ENCODE measurements around the gene RAB8B. TPM values are rescaled to one million over a fixed set of nuclear protein-coding genes. Genes with fewer than 3 reads are reported as not detected.

RAB8B gene
- polyA plus RNA-seq, 4 donors: 9.8 to 19.6 (median 13.9) TPM

DNA sequence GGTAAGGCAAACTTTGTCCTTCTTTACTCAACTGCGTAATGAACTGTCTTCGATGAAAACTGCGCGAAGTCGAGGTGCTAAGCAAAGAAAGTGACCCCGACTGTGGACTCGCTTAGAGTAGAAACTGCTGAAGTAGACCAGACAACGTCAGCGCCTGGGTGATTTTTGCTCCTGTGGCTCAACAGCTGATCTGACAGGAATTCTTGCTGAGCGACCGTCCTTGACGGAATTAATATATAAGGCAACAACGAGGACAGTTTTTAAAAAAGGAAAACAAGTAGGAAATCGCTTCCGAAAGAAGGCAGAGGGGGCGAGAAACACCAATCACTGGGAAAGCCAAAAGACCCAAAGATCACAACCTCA, 32.7 kb upstream of the RAB8B start:
- 0 to 1% (median 1%) methylated on average over 16 of the region's 16 CpGs for WGBS, 3 donors
- no peak for FAIRE-seq
- Histone ChIP-seq H3K9me3 (ENCODE audit: control insufficient read depth in 2 of 2, insufficient read depth in 1 of 2, low read depth in 1 of 2, low read length in 1 of 2) (no peaks in the 10 kb centered on the region), H3K27me3 (ENCODE audit: control insufficient read depth in 3 of 3, insufficient read depth in 3 of 3, low read length in 3 of 3) (no peaks in the 10 kb centered on the region), H3K4me1 (ENCODE audit: control insufficient read depth in 3 of 3, insufficient read depth in 2 of 3, low read depth in 1 of 3, low read length in 2 of 3) (peaks cover 0 to 2% (median 0%) of the 10 kb centered on the region in 3 donors), H3K36me3 (ENCODE audit: control insufficient read depth in 3 of 3, insufficient read depth in 2 of 3, low read depth in 1 of 3, low read length in 3 of 3) (peaks cover 3 to 13% (median 7%) of the 10 kb centered on the region in 3 donors), H3K4me3 (ENCODE audit: low read depth in 1 of 3, low read length in 3 of 3) (peak overlapping the region; percentile 75 to 95 (median 94)), H3K27ac (ENCODE audit: low read depth in 1 of 3, low read length in 2 of 3) (peak overlapping the region; percentile 92 to 99 (median 97))
- peak; percentile 77 to 81 for DNase-seq

DNA sequence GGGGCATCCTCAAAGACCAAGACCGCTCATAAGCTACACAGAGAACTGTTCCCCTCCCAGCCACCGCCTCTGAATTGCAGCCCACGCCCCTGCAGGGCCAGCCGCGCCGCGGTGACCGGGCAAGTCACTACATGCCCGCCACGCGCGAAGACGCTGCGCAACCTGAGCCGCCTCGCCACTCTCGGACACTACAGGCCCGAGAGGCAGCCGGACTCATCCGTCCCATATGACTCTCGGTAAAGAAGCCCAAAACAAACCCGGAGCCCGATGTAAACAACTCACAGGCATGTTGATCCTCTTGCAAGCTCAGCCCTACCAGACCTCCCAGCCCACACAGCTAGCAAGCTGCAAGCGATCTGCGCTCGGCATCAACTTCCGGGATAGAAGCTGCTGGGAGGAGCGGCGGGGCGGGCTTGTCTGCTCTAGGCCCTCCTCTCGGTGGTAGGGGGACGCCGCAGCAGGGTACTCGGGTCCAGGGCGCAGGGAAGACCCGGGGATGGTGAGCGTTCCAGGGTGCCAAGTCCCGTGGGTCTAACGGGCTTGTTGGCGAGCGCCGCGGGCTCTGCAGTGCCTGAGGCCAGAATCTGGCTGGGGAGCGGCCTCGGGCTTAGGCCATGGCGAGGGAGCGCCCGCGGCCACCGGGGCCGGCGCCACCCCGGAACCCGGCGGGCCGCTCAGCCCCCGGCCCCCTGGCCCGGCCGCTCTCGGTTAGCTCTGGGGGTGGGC, 32.1 kb upstream of the RAB8B start, which contains the start of gene RPS27L:
Gene RPS27L (minus strand): TSS at position 360 of the 726 bp plus-strand sequence. CDS start 72 bp downstream, at position 288.
- Histone ChIP-seq H3K27ac (ENCODE audit: low read depth in 1 of 3, low read length in 2 of 3) (peak within 1 kb of the TSS; percentile 92 to 99 (median 97)), H3K36me3 (ENCODE audit: control insufficient read depth in 3 of 3, insufficient read depth in 2 of 3, low read depth in 1 of 3, low read length in 3 of 3) (peaks cover 3 to 10% (median 7%) of the 10 kb centered on the region in 3 donors), H3K27me3 (ENCODE audit: control insufficient read depth in 3 of 3, insufficient read depth in 3 of 3, low read length in 3 of 3) (no peaks in the 10 kb centered on the region), H3K4me3 (ENCODE audit: low read depth in 1 of 3, low read length in 3 of 3) (peak within 1 kb of the TSS; percentile 75 to 95 (median 94)), H3K9me3 (ENCODE audit: control insufficient read depth in 2 of 2, insufficient read depth in 1 of 2, low read depth in 1 of 2, low read length in 1 of 2) (no peaks in the 10 kb centered on the region), H3K4me1 (ENCODE audit: control insufficient read depth in 3 of 3, insufficient read depth in 2 of 3, low read depth in 1 of 3, low read length in 2 of 3) (peaks cover 0 to 2% (median 0%) of the 10 kb centered on the region in 3 donors)
- no peak for FAIRE-seq
- WGBS, 3 donors: 0 to 1% (median 0%) methylated on average over 44 to 60 of the region's 60 CpGs
- peak; percentile 92 to 96 for DNase-seq

DNA sequence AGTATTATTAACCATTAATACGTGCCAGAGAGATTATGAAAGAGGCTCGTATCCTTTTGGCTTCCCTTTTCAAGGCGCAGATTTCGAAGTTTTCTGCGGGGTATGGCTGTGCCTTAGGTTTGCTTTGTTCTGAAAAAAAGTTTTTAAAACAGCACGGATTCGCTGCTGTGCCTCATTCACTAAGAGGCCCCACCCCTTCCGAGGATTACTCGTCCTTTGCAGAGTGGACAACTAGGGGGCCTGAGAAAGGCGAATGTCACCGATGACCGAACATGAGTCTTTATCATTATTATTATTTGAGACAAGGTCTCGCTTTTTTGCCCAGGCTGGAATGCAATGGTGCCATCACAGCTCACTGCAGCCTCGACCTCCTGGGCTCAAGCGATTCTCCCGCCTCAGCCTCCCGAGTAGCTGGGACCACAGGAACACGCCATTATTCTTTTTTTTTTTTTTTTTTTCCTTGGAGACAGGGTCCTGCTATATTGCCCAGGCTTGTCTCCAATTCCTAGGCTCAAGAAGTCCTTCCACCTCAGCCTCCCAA, 31.4 kb upstream of the RAB8B start:
- FAIRE-seq: no peak
- WGBS, 3 donors: 5 to 12% (median 7%) methylated on average over 18 of the region's 18 CpGs
- H3K27ac ChIP-seq (ENCODE audit: low read depth in 1 of 3, low read length in 2 of 3): peak overlapping the region; percentile 92 to 99 (median 97)

DNA sequence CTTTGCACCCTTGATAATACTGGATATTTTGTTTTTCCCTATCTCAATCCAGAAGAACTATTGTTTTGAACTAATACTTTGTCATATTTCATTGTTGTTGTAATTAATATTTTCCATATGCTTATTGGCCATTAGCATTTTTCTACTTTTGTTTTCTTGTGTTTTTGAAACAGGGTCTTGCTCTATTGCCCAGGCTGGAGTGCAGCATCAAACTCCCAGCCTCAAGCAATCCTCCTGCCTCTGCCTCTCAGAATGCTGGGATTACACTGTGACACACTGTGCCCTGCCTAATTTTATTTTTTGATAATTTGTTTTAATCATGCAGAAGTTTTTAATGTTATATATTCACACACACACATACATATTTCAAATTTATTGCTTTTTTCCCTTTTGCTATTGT, 28.8 kb upstream of the RAB8B start:
- H3K27ac ChIP-seq (ENCODE audit: low read depth in 1 of 3, low read length in 2 of 3): no peak overlapping the region
- no peak for FAIRE-seq

More for the DNA sequence above, 31.4 kb upstream of the RAB8B start:
- H3K27me3 ChIP-seq (ENCODE audit: control insufficient read depth in 3 of 3, insufficient read depth in 3 of 3, low read length in 3 of 3): no peaks in the 10 kb centered on the region
- peaks cover under 1 to 6% (median 2%) of the 10 kb centered on the region in 3 donors for H3K36me3 ChIP-seq (ENCODE audit: control insufficient read depth in 3 of 3, insufficient read depth in 2 of 3, low read depth in 1 of 3, low read length in 3 of 3)
- DNase-seq: peak; percentile 44 to 77
- H3K9me3 ChIP-seq (ENCODE audit: control insufficient read depth in 2 of 2, insufficient read depth in 1 of 2, low read depth in 1 of 2, low read length in 1 of 2): no peaks in the 10 kb centered on the region
- peak overlapping the region; percentile 75 to 95 (median 94) for H3K4me3 ChIP-seq (ENCODE audit: low read depth in 1 of 3, low read length in 3 of 3)
- peaks cover 0 to 2% (median 0%) of the 10 kb centered on the region in 3 donors for H3K4me1 ChIP-seq (ENCODE audit: control insufficient read depth in 3 of 3, insufficient read depth in 2 of 3, low read depth in 1 of 3, low read length in 2 of 3)

DNA sequence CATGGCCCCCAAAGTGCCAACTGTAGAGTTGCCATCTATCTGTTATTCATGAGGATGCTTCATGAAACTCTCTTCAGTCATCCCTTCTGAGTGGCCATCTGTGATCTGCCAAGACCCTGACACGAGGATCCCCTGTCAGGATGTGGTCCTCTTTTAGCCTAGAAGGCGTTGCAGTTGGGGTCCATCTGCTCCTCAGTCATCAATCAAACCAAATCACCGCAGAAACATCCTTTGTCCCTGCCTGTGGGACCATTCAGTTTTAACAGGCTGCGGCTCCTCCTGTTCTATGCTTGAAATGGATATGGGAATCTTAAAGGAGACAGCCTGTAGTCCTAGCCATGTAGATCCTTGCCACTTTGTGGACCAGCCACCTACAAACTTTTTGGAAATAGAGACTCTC, 26.2 kb upstream of the RAB8B start:
- Histone ChIP-seq H3K27me3 (ENCODE audit: control insufficient read depth in 3 of 3, insufficient read depth in 3 of 3, low read length in 3 of 3) (no peaks in the 10 kb centered on the region), H3K4me3 (ENCODE audit: low read depth in 1 of 3, low read length in 3 of 3) (no peak overlapping the region), H3K9me3 (ENCODE audit: control insufficient read depth in 2 of 2, insufficient read depth in 1 of 2, low read depth in 1 of 2, low read length in 1 of 2) (no peaks in the 10 kb centered on the region), H3K27ac (ENCODE audit: low read depth in 1 of 3, low read length in 2 of 3) (no peak overlapping the region), H3K4me1 (ENCODE audit: control insufficient read depth in 3 of 3, insufficient read depth in 2 of 3, low read depth in 1 of 3, low read length in 2 of 3) (no peaks in the 10 kb centered on the region), H3K36me3 (ENCODE audit: control insufficient read depth in 3 of 3, insufficient read depth in 2 of 3, low read depth in 1 of 3, low read length in 3 of 3) (peaks cover 0 to 2% (median 0%) of the 10 kb centered on the region in 3 donors)
- WGBS, 3 donors: 83 to 90% (median 87%) methylated on average over 4 of the region's 4 CpGs
- FAIRE-seq: no peak
- DNase-seq: no peak

More for the DNA sequence above, 28.8 kb upstream of the RAB8B start:
- peaks cover 0 to 2% (median 0%) of the 10 kb centered on the region in 3 donors for H3K36me3 ChIP-seq (ENCODE audit: control insufficient read depth in 3 of 3, insufficient read depth in 2 of 3, low read depth in 1 of 3, low read length in 3 of 3)
- DNase-seq: no peak
- H3K4me1 ChIP-seq (ENCODE audit: control insufficient read depth in 3 of 3, insufficient read depth in 2 of 3, low read depth in 1 of 3, low read length in 2 of 3): no peaks in the 10 kb centered on the region
- no peaks in the 10 kb centered on the region for H3K27me3 ChIP-seq (ENCODE audit: control insufficient read depth in 3 of 3, insufficient read depth in 3 of 3, low read length in 3 of 3)
- no peaks in the 10 kb centered on the region for H3K9me3 ChIP-seq (ENCODE audit: control insufficient read depth in 2 of 2, insufficient read depth in 1 of 2, low read depth in 1 of 2, low read length in 1 of 2)
- no peak overlapping the region for H3K4me3 ChIP-seq (ENCODE audit: low read depth in 1 of 3, low read length in 3 of 3)

DNA sequence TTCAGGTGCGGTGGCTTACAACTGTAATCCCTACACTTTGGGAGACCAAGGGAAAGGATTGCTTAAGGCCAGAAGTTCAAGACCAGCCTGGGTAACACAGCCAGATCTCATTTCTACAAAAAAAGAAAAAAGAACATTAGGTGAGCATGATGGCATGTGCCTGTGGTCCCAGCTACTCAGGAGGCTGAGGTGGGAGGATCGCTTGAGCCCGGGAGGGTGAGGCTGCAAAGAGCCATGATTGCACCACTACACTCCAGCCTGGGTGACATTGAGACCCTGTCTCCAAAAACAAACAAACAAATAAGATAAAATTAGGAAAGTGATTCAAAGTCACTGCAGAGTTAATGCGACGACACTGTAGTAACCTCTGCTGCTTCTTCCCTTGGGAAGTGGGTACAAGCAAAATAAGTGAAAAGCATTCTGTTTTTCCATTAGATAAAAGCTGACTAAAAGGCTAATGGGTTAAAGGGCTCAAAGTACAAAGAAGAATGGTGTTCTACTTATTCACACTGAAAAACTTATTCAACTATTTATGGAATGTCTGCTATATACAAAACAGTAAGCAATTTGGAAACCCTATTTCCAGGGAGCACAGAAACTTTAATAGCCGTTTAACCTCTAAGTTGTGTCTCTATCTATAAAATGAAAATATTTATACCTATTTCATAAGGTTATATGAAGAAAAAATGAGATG, 24.1 kb upstream of the RAB8B start:
- H3K4me1 ChIP-seq (ENCODE audit: control insufficient read depth in 3 of 3, insufficient read depth in 2 of 3, low read depth in 1 of 3, low read length in 2 of 3): no peaks in the 10 kb centered on the region
- FAIRE-seq (no peak), DNase-seq (no peak)
- H3K36me3 ChIP-seq (ENCODE audit: control insufficient read depth in 3 of 3, insufficient read depth in 2 of 3, low read depth in 1 of 3, low read length in 3 of 3): peaks cover 0 to 2% (median 0%) of the 10 kb centered on the region in 3 donors
- H3K4me3 ChIP-seq (ENCODE audit: low read depth in 1 of 3, low read length in 3 of 3): no peak overlapping the region
- H3K27ac ChIP-seq (ENCODE audit: low read depth in 1 of 3, low read length in 2 of 3): no peak overlapping the region
- H3K9me3 ChIP-seq (ENCODE audit: control insufficient read depth in 2 of 2, insufficient read depth in 1 of 2, low read depth in 1 of 2, low read length in 1 of 2): no peaks in the 10 kb centered on the region
- WGBS, 3 donors: 87 to 95% (median 90%) methylated on average over 6 of the region's 6 CpGs
- H3K27me3 ChIP-seq (ENCODE audit: control insufficient read depth in 3 of 3, insufficient read depth in 3 of 3, low read length in 3 of 3): no peaks in the 10 kb centered on the region

DNA sequence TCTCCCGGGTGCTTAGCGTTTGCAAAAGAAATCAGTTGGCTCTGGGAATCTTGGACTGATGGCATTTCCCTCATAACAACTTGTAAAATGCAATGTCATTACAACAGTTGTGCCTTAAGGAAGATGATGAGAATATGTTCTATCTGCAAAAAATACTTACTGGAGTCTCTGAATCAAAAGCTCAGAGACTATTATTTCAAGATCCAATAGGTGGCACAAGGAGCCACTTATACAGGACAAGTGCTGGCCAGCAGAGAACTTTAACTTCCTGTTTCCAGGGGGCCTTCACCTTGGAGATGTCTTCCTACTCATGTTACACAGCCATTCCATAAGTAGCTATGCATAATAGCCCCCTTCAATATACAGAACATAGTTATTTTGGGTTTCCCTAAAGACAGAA, 23.2 kb upstream of the RAB8B start:
- Histone ChIP-seq H3K4me3 (ENCODE audit: low read depth in 1 of 3, low read length in 3 of 3) (no peak overlapping the region), H3K36me3 (ENCODE audit: control insufficient read depth in 3 of 3, insufficient read depth in 2 of 3, low read depth in 1 of 3, low read length in 3 of 3) (peaks cover 0 to 2% (median 0%) of the 10 kb centered on the region in 3 donors), H3K27me3 (ENCODE audit: control insufficient read depth in 3 of 3, insufficient read depth in 3 of 3, low read length in 3 of 3) (no peaks in the 10 kb centered on the region), H3K4me1 (ENCODE audit: control insufficient read depth in 3 of 3, insufficient read depth in 2 of 3, low read depth in 1 of 3, low read length in 2 of 3) (no peaks in the 10 kb centered on the region), H3K9me3 (ENCODE audit: control insufficient read depth in 2 of 2, insufficient read depth in 1 of 2, low read depth in 1 of 2, low read length in 1 of 2) (no peaks in the 10 kb centered on the region), H3K27ac (ENCODE audit: low read depth in 1 of 3, low read length in 2 of 3) (no peak overlapping the region)
- 90 to 98% (median 91%) methylated on average over 2 of the region's 2 CpGs for WGBS, 3 donors
- FAIRE-seq (no peak), DNase-seq (peak in 1 of 2 donors; percentile 32)

DNA sequence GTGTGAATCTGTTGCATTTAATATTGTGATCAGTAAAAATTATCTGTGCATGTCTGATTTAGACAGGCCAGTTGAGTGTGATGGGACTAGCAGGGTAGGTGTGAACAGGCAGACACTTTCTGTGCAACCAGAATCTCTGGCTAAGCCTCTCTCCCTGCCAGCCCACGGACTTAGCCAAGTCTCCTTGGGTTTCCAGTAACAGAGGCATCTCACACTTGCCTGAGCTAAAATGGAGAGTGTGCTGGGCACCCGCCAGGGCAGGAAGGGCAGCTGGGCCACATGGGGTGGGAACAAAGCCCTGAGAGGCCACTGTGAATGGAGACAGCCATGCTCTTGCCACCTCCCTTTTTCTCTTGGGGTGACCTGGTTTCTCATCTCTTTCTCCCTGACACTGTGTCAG, 19.6 kb upstream of the RAB8B start:
- Histone ChIP-seq H3K27me3 (ENCODE audit: control insufficient read depth in 3 of 3, insufficient read depth in 3 of 3, low read length in 3 of 3) (no peaks in the 10 kb centered on the region), H3K9me3 (ENCODE audit: control insufficient read depth in 2 of 2, insufficient read depth in 1 of 2, low read depth in 1 of 2, low read length in 1 of 2) (no peaks in the 10 kb centered on the region), H3K4me3 (ENCODE audit: low read depth in 1 of 3, low read length in 3 of 3) (no peak overlapping the region), H3K4me1 (ENCODE audit: control insufficient read depth in 3 of 3, insufficient read depth in 2 of 3, low read depth in 1 of 3, low read length in 2 of 3) (no peaks in the 10 kb centered on the region), H3K27ac (ENCODE audit: low read depth in 1 of 3, low read length in 2 of 3) (no peak overlapping the region), H3K36me3 (ENCODE audit: control insufficient read depth in 3 of 3, insufficient read depth in 2 of 3, low read depth in 1 of 3, low read length in 3 of 3) (no peaks in the 10 kb centered on the region)
- no peak for DNase-seq
- no peak for FAIRE-seq
- WGBS, 3 donors: 79 to 96% (median 92%) methylated on average over 2 of the region's 2 CpGs
